Activated CD4-positive, alpha-beta T cell treated with anti-CD3 and anti-CD28 coated beads, Interleukin-2, Interleukin-6, amounts not matched to agents 100 ng/mL and 50 ng/mL, durations not matched to agents 16 hours and 8 hours (primary cell): Measurements from ENCODE around the gene LGALS3.

Source experiments
- DNase-seq: peaks from one replicate; pipeline ENCODE4 v3.0.0-alpha.2; 2020

Gene LGALS3

DNA sequence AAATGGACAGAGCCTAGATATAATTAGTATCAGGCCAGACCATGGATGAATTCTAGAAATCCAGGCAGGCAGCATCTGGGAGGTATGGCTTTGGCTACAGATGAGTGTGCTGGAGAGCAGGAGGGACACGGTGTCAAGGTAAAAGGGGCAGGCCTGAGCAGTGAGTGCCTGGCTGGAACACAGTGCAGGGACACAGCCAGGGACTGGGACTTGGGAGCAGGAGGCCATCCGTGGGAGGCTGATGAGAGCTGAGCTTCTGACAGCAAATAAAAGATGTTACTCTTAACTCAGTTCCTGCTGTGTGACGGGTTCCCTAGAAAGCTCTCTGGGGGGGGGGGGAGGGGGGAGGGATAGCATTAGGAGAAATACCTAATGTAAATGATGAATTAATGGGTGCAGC is 13.6 kb upstream of the LGALS3 start:
- DNase-seq: no peak

DNA sequence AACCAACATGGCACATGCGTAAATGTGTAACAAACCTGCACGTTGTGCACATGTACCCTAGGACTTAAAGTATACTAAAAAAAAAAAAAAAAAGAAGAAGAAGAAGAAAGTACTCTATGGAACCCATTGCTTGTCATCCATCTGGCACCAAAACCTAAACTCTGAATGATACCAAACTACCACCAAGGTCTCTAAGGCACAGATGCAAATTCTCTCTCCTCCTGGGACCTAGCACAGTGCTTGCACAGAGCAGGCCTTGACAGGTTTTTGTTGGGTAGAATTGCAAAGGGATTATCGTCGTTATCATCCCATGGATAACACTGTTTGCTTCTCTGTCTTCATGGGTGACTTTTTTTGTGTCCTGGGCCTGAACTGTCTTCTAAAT is 13.2 kb upstream of the LGALS3 start:
- DNase-seq: no peak

DNA sequence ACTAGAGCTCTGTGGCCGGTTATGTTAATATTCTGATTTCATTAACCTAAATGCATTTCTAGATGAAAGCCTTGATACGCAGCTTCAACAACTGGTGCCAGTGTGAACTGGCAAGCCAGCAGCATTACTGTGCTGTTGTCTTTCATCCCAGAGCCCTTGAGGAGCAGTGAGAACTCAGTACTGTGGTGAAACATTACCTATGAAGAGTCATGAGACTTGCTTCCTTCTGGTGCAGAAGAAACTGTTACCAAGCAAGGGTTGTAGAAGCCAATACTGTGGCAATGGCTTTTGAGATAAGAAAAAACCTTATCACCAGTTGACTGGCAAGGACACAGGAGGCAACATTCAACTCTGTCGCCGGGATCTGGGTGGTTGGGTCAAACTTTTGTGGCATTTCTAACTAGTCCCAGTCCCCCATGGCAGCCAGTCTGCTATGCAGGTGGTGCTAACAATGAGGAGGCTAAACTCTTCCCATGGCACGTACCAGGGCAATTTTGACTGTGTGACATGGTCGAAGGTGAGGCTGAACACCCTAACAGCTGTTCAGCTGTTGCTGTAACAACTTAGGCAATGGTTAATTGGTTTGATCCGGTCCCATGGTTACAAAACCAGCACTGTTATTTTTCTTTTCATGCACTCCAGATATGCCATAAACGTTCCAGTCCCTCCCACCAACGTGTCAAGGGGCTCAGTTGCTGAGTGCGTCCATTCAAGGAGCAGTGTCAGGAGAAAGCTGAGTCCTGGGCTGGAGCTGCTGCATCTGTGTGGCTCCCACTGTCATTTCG is 12.6 kb upstream of the LGALS3 start:
- DNase-seq: no peak

DNA sequence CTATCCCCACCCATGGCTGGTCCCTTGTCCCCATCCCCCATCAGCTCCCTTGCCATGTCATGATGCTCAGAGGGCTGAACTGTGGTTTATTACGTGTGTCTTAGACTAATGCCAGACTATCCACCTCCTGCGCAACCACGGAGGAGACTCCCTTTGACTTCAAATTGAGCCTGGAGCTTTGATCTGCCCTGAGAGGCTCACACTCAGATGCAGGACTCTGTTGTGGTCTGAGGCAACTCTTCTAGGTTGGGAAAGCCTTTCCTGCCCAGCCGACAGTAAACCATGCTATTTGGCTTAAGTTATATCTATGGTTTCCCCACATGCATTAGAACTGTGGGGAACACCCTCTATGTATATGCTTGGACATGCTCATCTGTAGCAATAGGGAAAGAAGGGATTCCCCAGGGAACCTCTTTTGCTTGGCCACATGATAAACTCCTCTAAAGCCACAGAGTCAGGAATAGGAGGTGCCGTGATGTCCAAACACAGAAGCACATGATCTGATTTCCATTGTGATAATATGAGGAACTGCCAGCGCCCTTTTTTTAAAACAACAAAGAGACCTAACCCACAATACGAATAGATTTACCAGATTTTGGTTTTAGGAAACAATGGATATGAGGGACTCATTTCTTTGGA is 11.1 kb upstream of the LGALS3 start:
- DNase-seq: no peak

DNA sequence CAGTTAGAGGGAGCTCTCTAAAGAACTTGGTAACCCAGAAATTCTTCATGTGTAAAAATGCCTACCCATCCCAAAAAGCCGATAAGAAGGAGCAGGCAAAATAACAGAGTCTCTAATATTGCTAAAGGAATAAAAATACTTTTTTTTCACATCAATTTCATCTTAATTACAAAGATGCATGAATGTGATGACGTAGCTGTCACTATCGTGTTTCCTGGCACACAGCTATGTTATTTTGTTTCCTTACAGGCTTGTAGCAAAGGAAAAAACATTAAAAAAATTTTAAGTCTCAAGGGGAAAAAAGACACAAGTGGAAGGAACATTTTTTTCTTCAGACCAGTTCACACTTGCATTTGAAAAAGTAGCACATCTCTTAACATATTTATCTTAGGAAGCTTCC is 10.3 kb upstream of the LGALS3 start:
- no peak for DNase-seq

DNA sequence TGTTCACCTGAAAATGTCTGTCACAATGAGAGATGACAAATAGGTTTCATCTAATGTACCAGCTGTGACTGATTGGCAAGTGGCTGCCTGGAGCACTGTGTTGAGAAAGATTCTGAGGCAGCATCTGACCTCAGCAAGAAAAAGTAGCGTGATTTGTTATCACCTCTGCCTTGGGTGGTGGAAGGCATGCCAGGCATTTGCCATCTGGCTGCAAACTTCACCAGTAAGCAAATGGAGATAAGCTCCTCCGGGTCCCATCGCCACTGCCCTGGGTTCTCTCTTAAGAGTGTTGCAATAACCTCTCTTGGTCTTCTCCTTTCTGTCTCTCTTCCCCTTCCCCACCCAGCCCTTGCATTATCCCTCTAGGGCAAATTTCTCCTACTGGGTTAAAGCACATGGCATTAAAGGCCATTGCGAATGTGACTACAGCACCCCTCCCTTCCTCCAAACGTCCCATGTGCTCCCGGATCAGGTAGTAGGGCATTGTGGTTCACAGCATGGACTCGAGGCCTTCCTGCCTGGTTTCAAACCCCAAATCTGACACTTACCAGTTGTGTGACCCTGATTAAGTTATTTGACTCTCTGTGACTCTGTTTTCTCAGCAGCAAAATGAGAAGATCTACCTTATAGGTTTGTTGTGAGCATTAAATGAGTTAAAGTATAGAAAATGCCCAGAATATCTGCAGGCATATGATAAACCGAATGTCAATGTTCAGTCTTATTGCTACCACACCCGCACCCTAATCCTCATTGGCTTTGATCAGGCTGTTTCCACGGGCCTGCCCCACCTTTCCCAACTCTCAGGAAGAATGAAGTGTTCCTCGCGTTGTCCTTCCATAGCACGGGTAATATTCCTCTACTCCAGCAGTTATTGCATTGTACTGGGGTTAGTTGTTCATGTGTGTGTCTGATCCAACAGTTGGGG is 8.2 kb upstream of the LGALS3 start:
- DNase-seq: no peak

DNA sequence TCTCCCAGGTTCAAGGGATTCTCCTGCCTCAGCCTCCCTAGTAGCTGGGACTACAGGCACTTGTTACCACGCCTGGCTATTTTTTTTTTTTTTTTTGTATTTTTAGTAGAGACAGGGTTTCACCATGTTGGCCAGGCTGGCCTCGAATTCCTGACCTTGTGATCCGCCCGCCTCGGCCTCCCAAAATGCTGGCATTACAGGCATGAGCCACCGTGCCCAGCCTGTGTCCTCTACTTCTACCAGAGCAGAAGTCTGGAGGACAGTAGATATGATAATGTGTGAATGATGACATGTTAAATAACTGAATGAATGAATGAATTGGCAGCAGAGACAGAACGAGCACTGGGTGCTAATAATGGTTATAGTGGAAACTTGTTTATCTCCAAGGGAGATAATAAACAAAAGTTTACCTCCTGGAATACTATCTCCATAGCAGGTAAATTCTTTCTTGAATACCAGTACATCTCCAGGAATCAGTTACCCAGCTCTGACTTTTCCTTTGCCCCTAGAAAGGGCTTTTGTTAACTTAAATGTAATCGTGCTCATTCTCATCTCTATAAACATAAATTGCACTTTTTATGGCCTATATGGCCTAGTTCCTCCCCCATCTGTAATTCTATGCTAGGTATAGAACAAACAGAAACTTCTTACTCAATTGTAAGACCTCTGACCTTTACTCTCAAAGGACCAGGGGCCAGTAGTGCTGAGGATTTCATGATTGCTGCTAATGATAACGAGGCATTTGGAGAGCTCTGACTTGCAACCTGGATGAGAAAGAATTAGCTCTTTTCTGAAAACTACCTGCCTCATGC is 7.2 kb upstream of the LGALS3 start:
- no peak for DNase-seq

DNA sequence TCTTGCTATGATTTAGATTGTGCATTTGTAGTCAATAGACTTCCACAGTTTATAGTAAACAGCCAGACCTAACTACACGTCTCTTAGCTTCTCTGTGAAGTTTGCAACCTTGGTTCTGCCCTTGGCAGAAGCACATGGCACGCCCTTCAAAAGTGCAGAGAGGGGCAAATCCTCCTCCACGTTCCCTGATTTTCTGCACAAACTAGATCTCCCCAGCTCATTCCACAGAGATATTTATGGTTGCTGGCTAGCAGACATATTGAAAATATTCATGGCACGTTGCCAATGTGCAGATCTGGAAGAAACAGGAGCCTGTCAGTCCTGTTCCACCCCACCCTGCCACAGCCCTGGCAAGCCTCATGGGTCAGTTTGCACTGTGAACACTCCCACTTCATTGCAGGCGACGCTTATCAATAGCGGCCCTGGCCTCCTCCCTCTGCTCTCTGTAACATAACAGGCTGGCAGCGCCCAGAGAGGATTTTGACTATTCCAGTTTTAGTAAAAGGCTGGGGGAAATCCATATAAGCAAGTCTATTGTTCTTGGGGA is 6.5 kb upstream of the LGALS3 start:
- no peak for DNase-seq

DNA sequence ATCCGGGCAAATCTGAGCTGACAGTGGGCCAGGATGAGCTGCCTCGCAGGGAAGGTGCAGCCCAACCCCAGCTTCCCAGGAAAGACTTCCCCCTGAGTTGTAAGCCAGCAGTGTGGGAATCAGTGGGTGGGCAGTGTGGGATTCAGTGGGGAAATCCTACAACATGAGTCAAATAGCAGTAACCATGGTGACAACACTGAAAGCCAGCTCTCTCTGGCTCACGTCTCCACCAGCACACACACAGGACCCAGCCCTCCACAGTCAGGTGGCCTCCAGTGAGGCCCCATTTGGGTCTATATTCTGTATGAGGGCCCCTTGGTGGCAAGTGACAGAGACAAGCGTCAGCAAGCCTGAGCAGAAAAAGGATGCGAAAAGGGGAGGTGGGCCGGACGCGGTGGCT is 6.0 kb upstream of the LGALS3 start:
- DNase-seq: no peak

DNA sequence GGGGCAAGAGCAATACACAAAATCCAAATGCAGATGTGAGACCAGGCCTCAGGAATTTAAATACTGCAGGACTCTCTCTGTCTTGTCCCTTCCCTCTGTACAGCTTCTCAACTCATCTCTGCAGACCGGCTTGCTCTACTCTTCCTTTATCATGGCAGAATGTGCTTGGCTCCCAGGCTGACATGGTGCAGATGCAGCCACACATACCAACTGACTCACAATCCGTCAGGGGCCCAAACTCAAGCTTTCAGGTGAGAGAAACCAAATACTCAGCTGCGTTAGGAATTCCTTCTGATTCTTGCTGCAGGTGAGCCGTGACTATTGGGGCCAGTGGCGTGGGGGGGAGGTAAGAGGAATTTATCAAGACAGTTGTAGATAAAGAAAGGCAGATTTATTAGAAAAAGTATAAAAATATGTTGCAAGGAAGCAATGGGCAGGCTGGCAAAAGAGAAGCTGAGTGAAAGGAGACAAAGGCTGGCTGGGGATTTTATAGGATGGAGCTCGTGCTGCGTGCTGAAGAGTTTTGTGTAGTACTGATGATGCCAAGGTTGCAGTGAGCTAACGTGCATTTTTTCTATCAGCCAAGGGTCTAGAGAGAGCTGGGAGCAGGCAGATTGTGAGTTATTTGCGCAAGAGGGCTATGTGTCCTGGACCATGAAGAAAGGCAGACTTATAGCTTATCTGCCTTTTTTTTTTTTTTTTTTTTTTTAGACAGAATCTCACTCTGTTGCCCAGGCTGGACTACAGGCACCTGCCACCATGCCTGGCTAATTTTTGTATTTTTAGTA is 5.0 kb upstream of the LGALS3 start:
- DNase-seq: no peak

DNA sequence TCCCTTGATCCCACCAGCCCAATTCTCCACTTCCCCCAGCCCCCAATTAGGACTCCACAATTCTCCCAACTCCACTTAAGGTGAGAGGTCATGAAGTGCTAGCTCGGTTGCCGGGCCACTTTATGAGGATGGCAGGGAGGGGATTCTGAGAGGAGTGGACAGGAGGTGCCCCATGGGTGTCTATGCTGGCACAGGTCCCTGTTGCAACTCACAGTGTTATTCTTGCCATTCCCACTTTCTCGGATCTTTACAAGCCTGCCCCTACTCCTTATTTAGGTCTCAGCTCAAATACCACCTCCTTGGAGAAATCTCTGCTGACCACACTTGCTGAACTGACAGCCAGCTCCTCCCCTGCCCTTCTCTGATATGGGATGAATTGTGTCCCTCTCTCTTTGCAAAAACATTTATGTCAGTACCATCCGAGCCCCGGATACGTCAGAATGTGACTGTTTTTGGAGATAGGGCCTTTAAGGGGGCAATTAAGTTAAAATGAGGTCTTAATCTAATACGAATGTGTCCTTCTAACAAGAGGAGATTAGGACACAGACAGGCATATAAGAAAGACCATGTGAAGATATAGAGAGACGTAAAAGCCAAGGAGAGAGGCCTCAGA is 4.2 kb upstream of the LGALS3 start:
- DNase-seq: no peak

DNA sequence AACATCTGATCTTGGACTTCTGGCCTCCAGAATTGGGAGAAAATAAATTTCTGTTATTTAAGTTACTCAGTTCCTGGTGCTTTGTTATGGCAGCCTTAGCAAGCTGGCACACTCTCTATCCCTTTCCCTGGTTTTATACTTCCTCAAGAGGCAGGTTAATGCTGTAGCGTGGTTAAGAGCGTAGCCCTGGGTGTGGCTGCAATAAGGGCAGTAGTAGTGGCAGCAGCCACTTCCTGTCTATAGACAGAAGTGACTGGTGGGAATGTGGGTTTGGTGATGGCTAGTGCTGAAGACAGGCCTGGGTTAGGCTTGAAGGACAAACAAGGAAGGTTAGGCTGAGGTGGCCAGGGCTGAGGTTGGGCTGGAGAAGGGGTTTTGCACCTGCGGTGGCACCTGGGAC is 3.6 kb upstream of the LGALS3 start:
- peak; percentile 37 for DNase-seq

DNA sequence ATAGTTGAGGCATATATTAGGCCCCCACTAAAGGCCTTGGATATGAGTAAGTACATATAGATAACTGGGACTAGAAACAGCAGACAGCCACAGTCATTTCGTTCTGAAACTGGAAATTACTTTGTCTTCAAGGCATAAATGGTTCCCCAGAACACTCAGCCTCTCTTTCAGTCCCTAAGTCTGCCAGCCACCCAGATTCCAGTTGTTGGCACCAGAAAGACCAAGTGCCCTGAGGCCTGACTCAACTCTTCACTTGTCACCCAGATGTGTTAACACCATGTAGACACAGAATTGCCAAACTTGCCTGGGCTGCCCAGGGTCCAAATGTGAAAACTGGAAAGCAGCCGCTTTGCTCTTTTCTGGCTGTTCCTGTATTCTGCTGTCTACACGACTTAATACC is 3.0 kb upstream of the LGALS3 start:
- peak; percentile 53 for DNase-seq

DNA sequence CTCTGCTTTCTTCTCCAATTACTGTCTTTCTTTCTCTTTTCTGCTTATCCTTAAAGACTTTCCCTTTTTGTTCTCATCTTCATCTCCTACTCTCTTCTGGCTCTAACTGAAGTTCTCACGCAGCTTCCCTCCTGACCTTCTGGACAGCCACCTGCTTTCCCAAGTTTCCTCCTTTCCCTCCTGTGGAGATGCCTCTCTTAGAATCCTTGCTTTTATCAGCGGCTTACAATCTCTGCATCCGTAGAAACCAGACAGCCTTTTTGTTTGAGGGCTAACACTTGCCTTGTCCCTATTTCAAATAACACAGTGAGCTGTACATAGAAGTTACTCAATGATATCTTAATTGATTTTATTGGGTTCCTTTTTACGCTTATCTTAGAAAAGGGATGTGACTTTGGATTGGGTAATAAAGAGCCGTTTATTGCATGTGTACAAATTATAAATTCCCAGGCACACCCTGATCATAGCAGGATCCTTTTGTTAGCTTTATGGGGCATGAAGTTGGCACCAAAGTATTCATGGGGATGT is 2.1 kb upstream of the LGALS3 start:
- no peak for DNase-seq

DNA sequence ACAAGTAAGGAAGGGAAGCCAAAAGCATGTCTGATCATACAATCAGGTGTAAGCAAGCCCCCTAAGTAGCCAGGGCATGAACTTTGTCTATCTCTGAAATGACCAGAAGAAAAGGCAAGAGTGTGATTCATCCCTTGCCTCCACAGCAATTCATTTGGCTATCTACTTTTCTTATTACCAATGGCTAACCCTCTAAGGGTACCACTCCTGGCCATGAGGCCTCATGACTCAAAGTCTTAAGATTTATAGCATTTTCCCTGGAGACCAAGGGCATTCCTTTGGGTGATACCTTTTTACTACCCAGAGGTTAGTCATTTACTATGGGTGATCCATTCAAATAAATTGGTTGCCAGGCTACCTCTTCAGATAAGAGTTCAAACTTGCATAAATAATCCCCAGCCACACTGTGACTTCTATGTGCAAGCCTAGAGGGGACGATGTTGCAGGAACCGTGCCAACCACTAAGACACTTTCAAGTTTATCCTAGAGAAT is 1.5 kb upstream of the LGALS3 start:
- no peak for DNase-seq

DNA sequence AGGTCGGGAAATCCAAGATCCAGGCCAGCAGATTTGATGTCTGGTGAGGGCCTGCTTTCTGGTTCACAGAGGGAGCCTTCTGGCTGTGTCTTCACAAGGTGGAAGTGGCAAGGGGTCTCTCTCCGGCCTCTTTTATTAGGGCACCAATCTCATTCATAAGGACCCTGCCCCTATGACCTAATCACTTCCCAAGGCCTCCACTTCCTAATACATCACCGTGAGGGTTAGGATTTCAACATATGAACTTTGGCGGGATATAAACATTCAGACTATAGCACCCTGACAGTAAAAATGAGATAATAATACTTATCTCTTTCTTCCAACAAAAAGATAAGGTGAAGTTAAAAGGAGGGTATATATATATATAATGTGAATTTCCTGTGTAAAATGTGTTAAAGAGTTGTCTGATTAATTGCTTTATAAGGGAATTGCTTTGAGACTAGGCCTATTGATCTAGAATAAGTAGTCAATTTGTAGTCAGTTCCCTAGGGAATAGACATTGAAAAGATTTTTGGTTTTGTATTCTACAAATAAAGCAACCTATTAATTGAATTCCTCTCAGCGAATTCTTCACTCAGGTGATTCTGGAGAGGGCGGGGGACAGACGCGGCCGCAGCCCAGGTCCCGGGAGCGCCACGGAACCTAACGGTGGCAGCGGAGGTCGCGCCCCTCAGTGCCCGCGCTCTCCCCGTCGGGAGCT is 516 bp upstream of the LGALS3 start:
- no peak for DNase-seq

DNA sequence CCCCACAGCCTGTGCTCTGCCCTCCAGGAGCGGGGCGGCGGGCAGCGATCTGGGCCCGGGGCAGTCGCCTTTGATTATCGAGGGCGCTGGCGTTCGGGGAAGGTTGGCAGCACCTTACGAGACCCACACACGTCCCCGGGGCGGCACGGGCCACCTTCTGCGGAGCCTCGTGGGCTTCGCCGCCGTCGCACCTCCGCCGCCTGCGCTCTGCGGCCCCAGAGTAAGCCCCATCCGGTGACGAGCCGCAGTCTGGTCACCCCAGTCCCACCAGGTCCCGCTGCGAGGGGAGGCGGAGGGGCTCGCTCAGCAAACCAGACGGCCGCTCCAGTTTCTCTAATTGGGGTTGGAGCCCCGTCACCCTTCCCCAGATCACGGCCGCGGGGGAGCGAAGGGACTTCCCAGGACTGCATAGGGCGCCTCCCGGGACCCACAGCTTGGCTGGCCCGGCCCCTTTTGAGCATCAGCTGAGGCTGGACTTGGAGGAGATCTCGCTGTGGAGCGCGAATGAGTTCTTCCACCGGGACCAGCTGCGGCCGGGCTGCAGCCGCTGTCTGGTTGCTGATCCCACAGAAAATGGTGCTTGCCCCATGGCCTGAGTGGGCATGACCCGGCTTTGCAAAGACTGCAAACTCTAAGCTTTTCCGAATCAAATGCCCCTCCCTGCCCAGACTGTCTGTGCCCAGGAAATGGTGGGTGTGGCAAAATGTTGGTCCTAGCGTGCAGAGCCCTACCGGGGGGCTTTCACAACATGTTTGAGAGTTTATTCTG is 560 bp downstream of the LGALS3 start:
- peak; percentile 59 for DNase-seq

DNA sequence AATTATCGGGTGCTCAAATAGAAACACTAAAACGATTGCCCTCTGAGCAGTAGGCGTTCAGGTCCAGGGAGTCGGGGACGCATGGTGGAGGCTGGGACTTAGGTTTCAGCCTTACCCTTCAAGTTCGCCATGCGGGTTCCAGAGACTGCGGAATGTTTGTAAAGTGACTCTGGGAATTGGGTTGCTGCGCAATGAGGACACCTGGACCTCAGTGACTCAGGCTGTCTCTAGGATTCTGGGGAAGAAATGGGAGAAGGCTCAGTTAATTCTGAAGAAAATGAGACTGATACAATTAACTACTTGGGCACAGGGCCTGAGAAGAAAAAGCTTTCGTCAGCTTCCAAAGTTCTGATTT is 1.1 kb downstream of the LGALS3 start:
- no peak for DNase-seq

DNA sequence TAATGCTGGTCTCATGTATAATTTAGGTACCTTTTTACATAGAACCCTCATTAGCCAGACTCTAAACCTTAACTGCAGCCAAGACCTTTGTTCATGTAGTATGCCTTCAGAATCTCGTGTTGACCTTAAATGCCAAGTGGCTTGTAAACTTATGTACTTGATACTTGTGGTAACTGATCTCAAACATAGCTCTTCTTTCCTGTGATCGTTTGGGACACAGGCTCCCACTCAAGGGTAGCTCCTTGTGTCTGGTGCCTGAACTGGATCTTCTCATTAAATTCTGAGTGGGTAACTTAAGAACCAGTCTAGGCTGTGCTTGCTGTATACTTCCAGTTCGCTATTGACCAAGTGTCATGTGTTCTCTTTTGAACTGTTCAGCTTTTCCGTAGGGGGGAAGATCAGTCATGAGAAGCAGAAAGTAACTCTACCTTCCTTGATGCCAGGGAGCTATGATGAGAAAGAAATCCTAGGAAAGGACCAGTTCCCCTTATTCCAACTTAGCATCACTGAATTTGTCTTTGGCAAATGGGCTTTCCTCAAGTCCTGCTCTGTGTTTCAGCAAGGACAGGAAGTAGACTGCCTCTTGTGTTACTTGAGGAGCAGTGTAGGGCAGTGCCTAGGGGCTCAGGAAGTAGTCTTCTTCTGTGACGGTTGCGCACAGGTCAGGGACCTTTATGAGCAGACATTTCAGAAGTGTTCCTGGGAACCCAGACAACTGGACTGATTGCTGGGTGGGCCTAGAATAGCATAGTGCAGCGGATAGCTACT is 2.5 kb downstream of the LGALS3 start:
- DNase-seq: peak; percentile 33
